Measurements from ENCODE around the gene PLA1A. TPM values are rescaled to one million over a fixed set of nuclear protein-coding genes. Genes with fewer than 3 reads are reported as not detected.

PLA1A gene
- total and polyA plus RNA-seq, 2 of the 4 experiments (the other 2 are of a cell fraction), result not detected

GRCh38 chr3:119641416-119641815 lies 43.7 kb downstream of the PLA1A start:
- WGBS, 2 experiments (ENCODE audit: extremely low coverage in 2 of 2, insufficient read length in 1 of 2), result no CpG with 5 or more reads among the region's 2 CpGs
- no peak for TF ChIP-seq RAD21 (IDR thresholded peaks at IDR 0.05; ENCODE audit: low read length)
- no peak for TF ChIP-seq FOS (IDR thresholded peaks at IDR 0.05; ENCODE audit: low read depth, low read length)
- no peak for TF ChIP-seq MXI1 (IDR thresholded peaks at IDR 0.05; ENCODE audit: borderline replicate concordance, low read depth, low read length)
- TF ChIP-seq, protein P1, sequence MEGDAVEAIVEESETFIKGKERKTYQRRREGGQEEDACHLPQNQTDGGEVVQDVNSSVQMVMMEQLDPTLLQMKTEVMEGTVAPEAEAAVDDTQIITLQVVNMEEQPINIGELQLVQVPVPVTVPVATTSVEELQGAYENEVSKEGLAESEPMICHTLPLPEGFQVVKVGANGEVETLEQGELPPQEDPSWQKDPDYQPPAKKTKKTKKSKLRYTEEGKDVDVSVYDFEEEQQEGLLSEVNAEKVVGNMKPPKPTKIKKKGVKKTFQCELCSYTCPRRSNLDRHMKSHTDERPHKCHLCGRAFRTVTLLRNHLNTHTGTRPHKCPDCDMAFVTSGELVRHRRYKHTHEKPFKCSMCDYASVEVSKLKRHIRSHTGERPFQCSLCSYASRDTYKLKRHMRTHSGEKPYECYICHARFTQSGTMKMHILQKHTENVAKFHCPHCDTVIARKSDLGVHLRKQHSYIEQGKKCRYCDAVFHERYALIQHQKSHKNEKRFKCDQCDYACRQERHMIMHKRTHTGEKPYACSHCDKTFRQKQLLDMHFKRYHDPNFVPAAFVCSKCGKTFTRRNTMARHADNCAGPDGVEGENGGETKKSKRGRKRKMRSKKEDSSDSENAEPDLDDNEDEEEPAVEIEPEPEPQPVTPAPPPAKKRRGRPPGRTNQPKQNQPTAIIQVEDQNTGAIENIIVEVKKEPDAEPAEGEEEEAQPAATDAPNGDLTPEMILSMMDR (conservative IDR thresholded peaks at IDR 0.05; ENCODE audit: low read depth, low read length), result no peak
- no peak for TF ChIP-seq NFE2L2 (IDR thresholded peaks at IDR 0.05; ENCODE audit: low read depth, low read length)
- TF ChIP-seq RFX5 (IDR thresholded peaks at IDR 0.05; ENCODE audit: low read depth, low read length), result no peak
- TF ChIP-seq, protein P2, sequence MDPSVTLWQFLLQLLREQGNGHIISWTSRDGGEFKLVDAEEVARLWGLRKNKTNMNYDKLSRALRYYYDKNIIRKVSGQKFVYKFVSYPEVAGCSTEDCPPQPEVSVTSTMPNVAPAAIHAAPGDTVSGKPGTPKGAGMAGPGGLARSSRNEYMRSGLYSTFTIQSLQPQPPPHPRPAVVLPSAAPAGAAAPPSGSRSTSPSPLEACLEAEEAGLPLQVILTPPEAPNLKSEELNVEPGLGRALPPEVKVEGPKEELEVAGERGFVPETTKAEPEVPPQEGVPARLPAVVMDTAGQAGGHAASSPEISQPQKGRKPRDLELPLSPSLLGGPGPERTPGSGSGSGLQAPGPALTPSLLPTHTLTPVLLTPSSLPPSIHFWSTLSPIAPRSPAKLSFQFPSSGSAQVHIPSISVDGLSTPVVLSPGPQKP (IDR thresholded peaks at IDR 0.05; ENCODE audit: borderline replicate concordance, low read depth, low read length), result no peak
- no peak for TF ChIP-seq CHD1 (IDR thresholded peaks at IDR 0.05; ENCODE audit: low read depth, low read length)
- TF ChIP-seq POLR2A (IDR thresholded peaks at IDR 0.05; ENCODE audit: low read depth, low read length), result no peak
- H2AK5ac ChIP-seq (ENCODE audit: low read depth, low read length), result no peak overlapping the region
- no peak overlapping the region; the same call in 1 of the 2 replicates for H2BK20ac ChIP-seq (ENCODE audit: low read depth, low read length)
- peaks cover 11% of the 10 kb centered on the region for H3K9me1 ChIP-seq (ENCODE audit: insufficient read depth, low read length)
- dilution Hi-C loops (cut with HindIII; ENCODE audit: low sequenced_read_pairs, unreplicated experiment) (no loop called here), intact Hi-C loops (cut with micrococcal nuclease) (no loop called here), in situ Hi-C loops (cut with MboI; ENCODE audit: low sequenced_read_pairs) (no loop called here)
- no peak overlapping the region for H3K18ac ChIP-seq (ENCODE audit: low read depth, low read length)
- H4K20me1 ChIP-seq (ENCODE audit: insufficient read depth, low read length), result no peaks in the 10 kb centered on the region
- no peak overlapping the region for H3K23ac ChIP-seq (ENCODE audit: low read depth, low read length)
- H3K4ac ChIP-seq (ENCODE audit: low read depth, low read length), result no peak overlapping the region
- H3K4me2 ChIP-seq (ENCODE audit: low read depth, low read length), result no peak overlapping the region
- H3K36me3 ChIP-seq (ENCODE audit: control insufficient read depth, insufficient read depth, low read length), result no peaks in the 10 kb centered on the region
- no peak overlapping the region for H2BK15ac ChIP-seq (ENCODE audit: low read depth, low read length)
- H3K14ac ChIP-seq (replicated peaks; ENCODE audit: low read depth, low read length), result no peak overlapping the region
- no peak overlapping the region for H3K27ac ChIP-seq (ENCODE audit: insufficient read depth, low read length)
- no peak overlapping the region for H4K5ac ChIP-seq (ENCODE audit: low read depth, low read length)
- BruUV-seq (replicated peaks), result no TSS peak
- H2BK120ac ChIP-seq (ENCODE audit: low read depth, low read length), result no peak overlapping the region
- H3K27me3 ChIP-seq (ENCODE audit: control insufficient read depth, insufficient read depth, low read length), result no peaks in the 10 kb centered on the region
- H3K9me3 ChIP-seq (ENCODE audit: control insufficient read depth, insufficient read depth, low read length), result no peaks in the 10 kb centered on the region
- no peak overlapping the region for H3K56ac ChIP-seq (ENCODE audit: extremely low read depth, insufficient read depth, low read length)
- no peak overlapping the region for H2BK5ac ChIP-seq (ENCODE audit: low read depth, low read length, poor library complexity, severe bottlenecking)
- no peak overlapping the region for H3K4me3 ChIP-seq (ENCODE audit: insufficient read depth, low read depth, low read length)
- H3K4me1 ChIP-seq (ENCODE audit: control insufficient read depth, insufficient read depth, low read length), result peaks cover 18% of the 10 kb centered on the region
- no peaks in the 10 kb centered on the region for H3K79me1 ChIP-seq (ENCODE audit: low read depth in 1 of 2, low read length in 2 of 2)
- no peak overlapping the region for H4K8ac ChIP-seq (ENCODE audit: low read depth in 2 of 2, low read length in 2 of 2)
- H2AK9ac ChIP-seq (replicated peaks; ENCODE audit: low read depth, low read length, poor library complexity), result no peak overlapping the region
- POLR2A ChIA-PET (ENCODE audit: unreplicated experiment), result no interaction called here
- CTCF ChIA-PET, result no interaction called here
- H2AFZ ChIP-seq (replicated peaks; ENCODE audit: low read length, poor library complexity), result no peak overlapping the region
- DNase-seq (no peak), ATAC-seq (ENCODE audit: low read depth) (no peak)
- H3K9ac ChIP-seq (ENCODE audit: low read depth, low read length), result no peak overlapping the region
- no peak overlapping the region for H4K91ac ChIP-seq (ENCODE audit: insufficient read depth, low read depth, low read length)

Data from IMR-90 (cell line).